ENCODE results near the gene NKG7.

NKG7 gene

DNA sequence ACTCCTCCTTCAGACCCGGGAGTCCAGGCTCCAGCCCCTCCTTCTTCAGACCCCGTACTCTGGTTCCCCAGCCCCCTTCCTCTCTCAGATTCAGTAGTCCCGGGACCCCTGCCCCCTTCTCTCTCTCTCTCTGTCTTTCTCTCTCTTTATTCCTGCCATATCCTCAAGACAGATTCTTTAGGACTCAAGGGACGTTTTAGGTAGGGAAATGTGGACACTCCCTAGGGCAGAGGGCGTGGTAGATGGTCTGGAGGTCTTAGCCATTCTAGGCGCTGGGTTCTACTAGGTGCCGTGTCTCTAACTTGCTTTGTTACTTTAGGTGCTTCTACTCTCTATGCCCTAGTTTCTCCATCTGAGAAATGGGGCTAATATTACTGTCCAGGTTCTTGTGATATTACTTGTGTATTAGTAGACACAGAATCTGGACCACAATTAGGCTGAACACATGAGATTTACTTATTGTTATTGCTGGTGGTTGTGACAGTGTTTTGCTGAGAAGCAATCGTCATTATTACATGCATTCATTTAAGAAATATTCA lies 18.7 kb upstream of the NKG7 start:
- no peak for DNase-seq (ENCODE audit: low spot score)

DNA sequence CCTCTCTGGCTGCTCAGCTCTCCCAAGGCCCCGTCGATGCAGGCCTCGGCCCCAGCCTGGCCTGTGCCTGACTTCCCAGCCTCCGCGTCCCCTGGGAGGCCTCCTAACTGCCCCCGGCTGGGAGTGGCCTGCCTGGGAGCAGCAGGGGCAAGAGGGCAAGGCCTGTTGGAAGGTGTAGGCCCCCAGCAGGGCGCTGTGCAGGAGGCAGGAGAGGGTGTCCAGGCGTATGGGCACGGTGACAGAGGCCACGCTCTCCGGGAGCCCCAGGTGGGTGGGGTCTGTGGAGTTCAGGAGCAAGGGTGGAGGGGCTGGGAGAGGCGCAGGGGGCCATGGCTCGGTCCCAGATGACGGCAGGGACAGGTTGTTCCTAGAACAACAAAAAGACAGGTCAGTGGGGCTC lies 16.7 kb upstream of the NKG7 start:
- no peak for DNase-seq (ENCODE audit: low spot score)

DNA sequence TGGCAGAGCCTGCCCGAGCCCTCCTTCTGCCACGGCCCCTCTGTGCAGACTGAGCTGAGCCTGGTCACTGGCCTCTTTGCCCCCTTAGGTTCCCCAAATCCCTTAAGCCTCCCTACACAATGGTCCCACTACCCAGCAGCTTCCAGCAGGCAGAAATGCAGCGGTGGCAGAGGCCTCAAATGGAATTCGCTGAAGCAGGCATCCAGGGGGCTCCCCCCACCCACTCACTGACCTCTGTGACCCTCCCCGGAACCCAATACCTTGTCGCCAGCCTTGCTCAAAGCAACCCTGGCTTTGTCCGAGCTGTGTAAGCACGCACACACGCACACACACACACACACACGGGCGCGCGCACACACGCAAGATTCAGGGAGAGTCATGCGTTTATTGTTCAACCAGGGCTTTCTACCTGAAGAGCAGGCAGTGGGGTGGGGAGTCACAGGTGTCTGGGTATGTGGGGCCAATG lies 15.5 kb upstream of the NKG7 start, which contains the start of gene LIM2:
Gene LIM2, minus strand, starts transcription at position 51 of the 466 bp plus-strand sequence. CDS start 531 bp downstream, outside the sequence.
- DNase-seq (ENCODE audit: low spot score) = no peak

DNA sequence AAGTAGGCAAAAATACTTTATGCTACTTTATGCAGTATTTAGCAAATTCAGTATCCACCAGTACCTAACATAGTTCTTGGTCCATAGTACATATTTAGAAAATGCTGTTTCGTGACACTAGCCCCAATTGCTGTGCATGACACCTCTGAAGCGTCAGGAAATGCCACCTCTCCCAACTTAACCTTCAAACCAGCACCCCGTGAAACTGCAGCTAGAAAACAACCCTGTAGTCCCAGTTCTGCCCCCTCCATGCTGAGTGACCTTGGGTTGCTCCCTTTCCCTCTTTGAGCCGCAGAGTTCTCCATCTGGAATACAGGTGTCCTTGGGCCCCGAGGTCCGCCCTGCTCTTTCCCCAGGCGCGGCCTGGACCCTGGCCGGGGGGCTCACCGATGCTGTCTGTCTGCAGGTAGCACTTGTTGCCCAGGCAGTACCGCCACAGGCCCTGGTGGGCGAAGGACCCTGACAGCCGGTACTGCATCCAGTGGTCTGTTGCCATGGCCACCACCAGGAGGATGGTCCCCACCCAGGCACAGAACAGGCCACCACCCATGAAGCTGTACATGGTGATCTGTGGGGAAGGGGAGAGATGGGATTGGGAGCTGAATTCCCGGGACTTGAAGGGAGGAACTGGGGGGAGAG lies 14.5 kb upstream of the NKG7 start:
- DNase-seq (ENCODE audit: low spot score) = no peak

DNA sequence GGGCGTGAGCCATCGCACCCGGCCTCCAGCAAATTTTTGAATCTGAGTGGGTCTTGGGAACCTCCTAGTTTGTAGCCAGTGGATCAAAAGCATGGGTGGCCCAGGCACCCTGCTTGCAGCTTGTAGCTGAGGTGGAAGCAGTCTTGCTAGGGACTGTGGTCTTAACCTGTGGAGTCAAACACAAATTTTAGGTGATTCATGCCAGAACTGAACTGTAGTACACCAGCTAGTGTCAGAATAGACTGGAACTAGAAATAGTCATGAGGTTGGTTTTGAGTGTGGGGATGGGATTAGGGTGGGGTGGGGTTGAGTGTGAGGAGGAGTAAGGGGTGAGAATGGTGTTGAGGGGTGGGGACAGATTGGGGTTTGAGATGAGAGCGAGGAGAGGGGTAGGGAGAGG lies 9.6 kb upstream of the NKG7 start:
- no peak for DNase-seq (ENCODE audit: low spot score)

DNA sequence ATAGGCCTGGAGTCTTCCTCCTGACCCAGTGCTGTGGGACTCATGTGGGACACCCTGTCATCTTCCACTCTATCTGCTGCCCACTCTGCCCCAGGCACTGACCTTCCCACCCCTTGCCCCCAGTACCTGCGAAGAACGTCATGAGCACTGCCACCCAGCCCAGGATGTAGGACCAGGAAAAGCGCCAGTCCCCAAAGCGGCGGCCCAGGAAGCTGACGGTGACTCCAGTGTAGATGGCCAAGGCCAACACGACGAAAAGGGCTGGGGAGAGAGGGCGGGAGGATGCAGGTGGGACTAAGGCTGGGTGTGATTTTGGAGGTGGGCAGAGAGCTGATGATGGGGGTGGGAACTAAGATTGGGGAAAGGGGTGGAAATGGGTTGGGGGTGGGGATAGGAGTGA lies 7.9 kb upstream of the NKG7 start:
- no peak for DNase-seq (ENCODE audit: low spot score)

DNA sequence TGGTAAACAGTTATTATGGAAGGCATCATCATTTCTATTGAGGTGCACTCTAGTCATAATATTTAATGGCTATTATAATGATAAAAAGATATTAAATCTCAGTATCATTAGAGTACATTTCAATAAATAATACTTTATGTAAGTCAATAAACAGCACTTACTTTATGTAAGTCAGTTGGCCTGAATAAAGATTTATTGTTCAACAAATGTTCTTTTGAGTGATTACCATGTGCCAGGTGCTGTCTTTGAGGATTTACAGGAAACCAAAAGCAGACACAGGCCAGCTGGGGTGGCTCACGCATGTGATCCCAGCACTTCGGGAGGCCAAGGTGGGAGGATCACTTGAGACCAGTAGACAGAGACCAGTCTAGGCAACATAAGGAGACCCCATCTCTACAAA lies 5.0 kb upstream of the NKG7 start:
- DNase-seq (ENCODE audit: low spot score) = no peak

DNA sequence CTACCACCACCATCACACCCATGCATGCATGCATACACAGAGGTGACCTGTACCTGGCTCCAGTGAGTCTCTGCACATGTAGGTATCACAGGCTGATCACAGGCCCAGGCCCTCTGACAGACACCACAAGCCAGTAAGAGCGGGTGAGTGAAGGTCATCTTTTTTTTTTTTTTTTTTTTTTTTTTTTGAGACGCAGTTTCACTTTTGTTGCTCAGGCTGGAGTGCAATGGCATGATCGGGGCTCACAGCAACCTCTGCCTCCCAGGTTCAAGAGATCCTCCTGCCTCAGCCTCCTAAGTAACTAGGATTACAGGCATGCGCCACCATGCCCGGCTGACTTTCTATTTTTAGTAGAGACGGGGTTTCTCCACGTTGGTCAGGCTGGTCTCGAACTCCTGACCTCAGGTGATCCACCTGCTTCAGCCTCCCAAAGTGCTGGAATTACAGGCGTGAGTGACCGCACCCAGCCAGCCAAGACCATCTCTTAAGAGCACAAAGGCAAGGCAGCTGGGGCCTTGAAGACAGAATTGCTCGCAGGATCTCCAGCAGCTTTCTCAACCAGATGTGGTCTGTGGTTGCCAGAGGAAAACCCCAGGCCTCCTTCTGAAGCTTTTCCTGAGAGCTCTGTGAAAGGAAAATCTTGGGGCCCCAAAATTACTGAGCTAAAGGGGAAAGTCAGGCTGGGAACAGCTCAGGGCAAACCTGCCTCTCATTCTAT lies 3.2 kb upstream of the NKG7 start:
- peak; percentile 30 for DNase-seq (ENCODE audit: low spot score)

DNA sequence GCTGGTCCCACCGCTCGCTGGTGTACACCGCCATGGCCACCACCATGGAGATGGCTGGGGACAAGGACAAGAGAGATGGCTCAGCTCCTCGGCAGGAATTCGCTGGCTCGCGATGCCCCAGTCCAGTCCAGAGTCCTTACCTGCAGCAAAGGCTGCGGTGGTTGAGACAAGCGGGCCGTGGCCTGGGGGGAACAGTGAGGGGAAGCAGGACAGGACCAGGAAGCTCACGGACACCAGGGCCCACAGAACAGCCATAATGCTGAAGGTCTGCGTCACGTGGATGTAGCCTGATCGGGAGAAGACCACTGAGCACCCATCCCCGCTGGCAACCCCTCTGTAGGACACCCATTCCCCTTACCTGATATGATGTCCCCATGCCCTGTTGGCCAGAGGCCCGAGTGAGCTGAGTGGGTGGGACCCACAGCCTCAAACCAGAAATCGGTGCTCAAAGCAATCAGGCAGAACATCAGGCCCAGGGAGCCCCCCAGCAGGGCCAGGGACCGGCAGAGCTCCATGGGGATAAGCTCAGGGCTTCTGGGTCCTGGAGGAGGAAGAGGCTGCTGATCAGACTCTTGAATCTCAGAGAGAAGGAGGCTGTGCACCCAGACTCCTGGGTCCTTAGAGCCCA lies 319 bp downstream of the NKG7 start:
- no peak for DNase-seq (ENCODE audit: low spot score)

DNA sequence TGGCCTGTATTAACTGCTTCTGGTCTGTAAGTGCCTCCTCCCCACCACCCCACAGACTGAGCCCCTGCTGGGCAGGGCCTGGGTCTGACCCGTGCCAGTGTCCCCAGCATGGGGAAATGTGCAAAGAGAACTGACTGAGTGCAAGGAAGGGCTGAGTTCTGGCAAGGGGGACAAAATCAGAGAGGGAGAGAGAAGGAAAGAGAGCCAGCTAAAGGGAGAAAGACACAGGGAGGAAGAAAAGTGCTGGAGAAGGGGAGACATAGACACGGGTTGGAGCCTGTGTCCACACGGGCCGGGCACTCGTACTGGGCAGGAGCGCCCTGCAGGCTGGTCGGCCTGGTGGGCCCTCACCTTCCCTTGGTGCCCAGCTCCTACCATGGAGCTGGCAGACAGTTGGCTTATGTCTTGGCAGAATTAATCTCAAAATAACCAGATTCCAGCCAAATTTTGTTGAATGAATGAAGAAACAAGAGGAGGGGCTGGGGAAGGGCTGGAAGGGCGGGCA lies 1.2 kb downstream of the NKG7 start:
- no peak for DNase-seq (ENCODE audit: low spot score)

DNA sequence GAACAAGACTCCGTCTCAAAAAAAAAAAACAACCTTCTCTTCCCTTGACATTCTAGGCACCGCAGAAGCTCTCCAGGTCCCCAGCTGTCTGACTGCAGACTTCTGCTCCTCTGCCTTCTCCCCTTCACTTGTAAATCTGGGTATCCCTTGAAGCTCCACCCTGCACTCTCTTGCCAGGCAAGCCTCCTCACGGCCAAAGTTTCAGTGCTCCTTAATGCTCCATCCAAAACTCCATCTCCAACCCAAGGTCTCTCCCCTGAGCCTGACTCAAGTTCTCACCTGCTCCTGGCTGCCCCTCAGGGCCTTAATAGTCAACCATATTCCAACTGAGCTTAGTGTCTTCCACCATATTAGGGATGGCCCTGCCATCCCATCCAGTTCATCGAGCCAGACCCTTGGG lies 2.2 kb downstream of the NKG7 start:
- DNase-seq (ENCODE audit: low spot score) = no peak

DNA sequence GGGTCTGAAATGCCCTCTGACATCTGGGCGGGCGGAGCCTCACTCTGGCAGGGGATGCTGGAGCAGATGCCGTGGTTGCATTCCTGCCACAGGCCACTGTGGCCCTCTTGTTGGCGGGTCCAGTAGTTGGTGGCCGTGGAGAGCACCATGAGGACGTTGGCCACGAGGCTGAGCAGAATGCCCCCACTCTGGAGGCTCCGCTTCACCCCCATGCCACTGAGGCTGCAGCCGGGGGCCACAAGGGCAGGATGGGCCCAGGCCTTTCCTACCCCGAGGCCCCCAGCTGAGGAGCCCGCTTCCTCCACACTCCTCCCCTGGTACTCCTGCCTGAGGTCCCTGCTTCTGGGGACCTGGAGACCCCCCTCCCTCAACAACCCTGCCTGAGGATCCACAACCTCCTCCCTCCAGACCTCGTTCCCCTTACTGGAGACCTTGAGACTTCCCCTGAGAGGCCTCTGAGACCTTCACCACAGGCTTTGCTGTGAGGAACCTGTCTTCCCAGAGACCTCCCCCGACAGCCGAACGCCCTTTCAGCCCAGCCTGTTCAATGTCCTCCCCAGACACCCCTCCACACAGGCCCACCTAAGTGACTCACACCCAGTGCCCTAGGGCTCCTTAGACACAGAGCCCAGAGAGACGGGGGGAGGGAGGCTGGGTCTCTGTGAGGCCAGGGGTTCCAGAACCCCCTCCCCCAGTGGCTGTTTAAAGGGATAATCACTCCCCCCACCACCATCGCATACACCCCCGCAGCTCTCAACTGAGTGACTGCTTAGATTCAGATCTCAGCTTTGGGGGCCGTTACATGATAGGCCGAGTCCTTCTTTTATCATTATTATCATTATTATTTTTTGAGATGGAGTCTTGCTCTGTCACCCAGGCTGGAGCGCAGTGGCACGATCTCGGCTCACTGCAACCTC lies 3.8 kb downstream of the NKG7 start, which contains the start of gene CLDND2:
Gene CLDND2, minus strand, starts transcription at position 638 of the 917 bp plus-strand sequence. Its CDS starts 426 bp downstream, at position 212.
- DNase-seq (ENCODE audit: low spot score) = no peak

DNA sequence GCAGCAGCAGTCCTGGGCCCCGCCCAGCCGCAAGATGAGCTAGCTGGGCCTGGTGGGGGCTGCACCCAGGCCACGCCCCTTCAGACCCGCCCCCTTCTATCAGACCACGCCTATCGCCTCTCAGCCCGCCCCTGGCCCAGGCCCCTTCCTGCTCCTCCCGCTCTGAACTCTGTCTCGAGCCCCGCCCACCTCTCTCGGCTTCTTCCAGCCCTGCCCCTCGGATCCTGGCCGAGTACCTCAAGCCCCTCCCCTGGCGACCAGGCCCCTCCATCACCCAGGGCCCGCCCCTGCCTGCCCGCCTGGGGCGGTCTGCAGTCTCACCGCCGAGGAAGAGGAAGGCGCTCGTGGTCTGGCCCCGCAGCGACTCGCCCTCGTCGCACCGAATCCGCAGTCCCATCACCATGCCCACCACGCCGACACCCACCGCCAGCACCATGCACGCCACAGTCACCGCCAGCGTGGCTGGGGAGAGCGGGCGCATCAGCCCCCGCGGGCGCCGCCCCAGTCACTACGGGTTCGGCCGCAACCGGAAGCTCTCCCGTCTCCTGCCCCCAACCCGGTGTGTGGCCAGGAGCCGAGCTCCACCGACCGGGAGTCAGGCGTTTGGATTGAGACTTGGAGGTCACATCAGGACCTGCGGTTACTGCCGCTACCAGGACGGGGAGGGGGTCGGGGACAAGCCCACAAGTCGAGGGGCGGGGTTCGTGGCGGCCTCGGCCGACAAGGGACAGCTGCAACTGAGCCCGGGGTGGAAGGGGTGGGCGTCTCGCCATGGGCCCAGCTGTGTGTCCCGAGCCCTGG lies 4.7 kb downstream of the NKG7 start:
- peak; percentile 97 for DNase-seq (ENCODE audit: low spot score)

DNA sequence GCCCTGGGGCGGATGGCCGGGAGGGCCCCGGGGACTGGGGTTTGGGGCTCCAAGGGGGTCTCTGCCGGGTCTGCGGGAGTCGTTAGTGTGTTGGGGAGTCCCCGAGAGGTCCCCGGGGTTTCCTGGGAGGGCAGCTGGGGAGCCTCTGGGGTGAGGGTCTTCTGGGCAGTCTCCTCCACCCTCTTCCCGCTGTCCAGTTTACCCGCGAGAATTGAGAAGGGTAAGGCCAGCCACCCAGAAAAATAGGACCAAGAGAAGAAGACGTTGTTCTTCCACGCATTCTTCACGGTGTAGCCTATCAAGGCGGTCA lies 5.2 kb downstream of the NKG7 start:
- DNase-seq (ENCODE audit: low spot score) = no peak

DNA sequence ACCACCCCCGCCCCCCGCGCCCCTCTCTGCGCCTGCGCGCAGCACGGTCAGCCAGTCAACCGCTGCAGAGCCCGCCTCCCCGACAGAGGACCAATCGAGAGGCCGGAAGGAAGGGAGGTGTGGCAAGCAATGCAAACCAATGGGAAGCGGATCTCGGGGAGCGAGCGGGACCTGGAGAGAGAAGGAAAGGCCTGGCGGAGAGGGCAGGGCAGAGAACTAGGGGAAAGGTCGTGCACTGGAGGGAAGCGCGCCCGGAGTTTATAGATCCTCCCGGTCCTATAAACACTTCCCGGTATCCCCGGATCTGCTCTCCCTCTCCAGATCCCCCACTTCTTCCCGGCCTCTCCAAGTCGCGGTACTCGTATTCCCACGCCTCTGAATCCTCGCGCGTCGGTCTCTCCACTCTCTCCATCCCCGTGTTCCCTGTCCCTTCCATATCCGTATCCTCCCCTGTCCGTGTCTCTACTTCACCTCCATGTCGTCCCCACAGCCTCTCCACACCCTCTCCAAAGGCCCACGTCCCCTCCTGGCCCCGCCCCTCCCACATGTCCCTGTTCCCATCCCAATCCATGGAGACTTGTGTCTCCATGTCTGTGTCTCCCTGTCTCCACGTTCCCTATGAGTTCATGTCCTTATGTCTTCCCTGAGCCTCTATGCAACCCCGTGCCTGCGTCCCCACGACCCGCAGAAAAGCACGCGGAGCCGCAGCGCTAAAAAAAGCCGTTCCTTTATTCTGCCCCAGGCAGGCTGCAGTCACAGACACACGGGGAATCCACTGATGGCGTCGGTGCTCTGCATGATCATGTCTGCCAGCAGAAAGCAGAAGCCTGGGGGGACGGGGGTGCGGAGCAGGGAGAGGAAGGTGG lies 5.8 kb downstream of the NKG7 start:
- peak; percentile 96 for DNase-seq (ENCODE audit: low spot score)

DNA sequence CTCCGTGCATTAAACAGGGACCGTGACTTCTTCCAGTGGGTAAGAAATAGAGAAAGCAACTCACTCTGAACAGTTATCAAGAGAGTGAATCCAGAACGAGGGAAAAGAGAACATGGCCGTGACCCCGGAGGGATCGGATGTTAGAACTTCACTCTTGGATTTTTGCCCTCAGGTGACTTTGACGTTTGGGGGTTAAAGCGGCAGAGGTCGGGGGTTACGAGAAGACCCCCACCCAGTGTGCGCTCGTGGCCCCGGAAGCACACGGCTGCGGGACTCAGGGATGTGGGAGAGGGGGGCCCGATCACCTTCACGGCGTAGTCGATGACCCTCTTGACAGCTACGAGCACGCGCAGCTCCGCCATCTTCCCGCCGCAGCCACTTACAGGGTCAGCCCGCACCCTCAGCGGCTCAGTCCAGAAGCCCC lies 6.5 kb downstream of the NKG7 start, which contains the start of gene ETFB:
Gene ETFB, minus strand, starts transcription at position 424 of the 424 bp plus-strand sequence. Its CDS starts 62 bp downstream, at position 362.
- no peak for DNase-seq (ENCODE audit: low spot score)

DNA sequence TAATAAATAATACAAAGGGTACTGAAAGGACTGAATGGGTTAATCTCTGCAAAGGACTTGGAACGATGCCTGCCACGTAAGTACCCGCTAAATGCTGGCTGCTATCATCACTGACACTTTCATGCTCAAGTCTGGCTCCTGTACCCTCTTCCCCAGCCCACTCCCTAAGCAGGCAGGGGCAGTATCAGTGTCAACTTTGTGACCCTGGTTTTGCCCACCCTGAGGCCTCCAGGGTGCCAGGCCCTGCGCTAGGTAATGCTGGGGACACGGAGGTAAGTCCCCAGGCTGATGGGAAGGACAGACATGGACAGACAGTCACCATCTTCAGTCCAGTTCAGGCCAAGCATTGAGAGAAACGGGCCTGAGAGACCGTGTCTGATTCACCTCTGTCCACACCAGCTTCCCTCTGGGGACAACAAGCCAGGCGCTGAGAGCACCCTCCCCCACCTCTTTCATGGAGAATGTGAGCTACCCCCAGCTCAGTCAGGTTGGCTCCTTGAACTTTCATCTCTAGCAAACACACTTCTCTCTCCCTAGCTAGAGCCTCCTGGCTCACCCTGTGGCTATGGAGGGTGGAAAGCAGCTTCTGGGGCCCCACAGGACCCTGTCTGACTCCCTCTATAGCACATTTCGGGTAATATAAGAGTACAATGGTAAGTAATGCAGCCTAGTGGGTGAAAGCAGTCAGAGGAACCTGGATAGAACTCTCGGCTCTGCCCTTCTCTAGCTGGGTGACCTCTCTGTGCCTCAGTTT lies 7.1 kb downstream of the NKG7 start:
- no peak for DNase-seq (ENCODE audit: low spot score)

DNA sequence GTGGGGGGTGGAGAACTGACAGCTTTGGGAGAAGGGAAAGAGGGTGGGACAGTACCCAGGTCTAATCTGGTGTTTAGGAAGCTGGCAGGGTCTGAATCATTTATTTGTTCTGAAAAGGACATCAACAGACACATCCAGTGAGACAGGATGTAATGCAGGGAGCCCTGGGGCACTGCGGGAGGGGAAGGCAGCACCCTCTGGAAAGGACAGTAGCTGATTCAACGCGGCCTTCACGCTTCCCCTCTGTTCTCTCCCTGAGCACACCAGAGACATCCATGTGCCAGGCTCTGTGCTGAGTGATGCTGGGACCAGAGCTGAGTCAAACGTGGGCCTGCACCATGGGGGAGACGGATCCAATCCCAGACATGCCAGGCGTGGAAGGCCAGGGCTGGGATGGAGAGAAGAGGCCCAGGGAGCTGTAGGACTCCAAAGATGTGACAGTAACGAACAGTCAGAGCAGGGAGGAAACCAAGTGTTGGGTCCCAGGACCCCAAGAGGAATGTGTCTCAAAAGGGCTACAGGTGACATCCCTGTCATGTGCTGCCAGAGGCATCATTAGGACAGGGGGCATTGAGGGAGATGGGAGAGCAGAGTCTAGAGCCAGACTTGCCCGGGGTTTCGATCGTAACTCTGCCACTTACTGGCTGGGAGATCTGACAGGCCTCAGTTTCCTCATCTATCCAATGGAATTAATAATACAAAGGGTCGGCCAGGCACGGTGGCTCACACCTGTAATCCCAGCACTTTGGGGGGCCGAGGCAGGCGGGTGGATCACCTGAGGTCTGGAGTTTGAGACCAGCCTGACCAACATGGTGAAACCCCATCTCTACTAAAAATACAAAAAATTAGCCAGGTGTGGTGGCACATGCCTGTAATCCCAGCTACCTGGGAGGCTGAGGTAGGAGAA lies 8.0 kb downstream of the NKG7 start:
- DNase-seq (ENCODE audit: low spot score) = no peak

All from CD4-positive, alpha-beta T cell treated with Interleukin-6 at 100 ng/mL for 8 hours (primary cell).